Inferior parietal cortex (tissue), 1 donor: ENCODE data around the gene SLC19A1.

Source experiments
- DNase-seq: peaks from one replicate; pipeline ENCODE4 v3.0.0-alpha.2; 2016; ENCODE audit errors: extremely low spot score

SLC19A1 gene

GRCh38 chr21:45479691-45480675, 62.3 kb downstream of the SLC19A1 start:
- DNase-seq: no peak

GRCh38 chr21:45478816-45479669, 63.2 kb downstream of the SLC19A1 start:
- no peak for DNase-seq

GRCh38 chr21:45478115-45478801, 64.0 kb downstream of the SLC19A1 start:
- peak; percentile 79 for DNase-seq

GRCh38 chr21:45477176-45478114, 64.8 kb downstream of the SLC19A1 start:
- DNase-seq: no peak

- DNase-seq: no peak
Measured at GRCh38 chr21:45476582-45476981, 65.7 kb downstream of the SLC19A1 start.

- DNase-seq: no peak
Measured at GRCh38 chr21:45475797-45476570, 66.3 kb downstream of the SLC19A1 start.

GRCh38 chr21:45475004-45475685, 67.1 kb downstream of the SLC19A1 start:
- DNase-seq: no peak

GRCh38 chr21:45474323-45474950, 67.8 kb downstream of the SLC19A1 start:
- DNase-seq: no peak

GRCh38 chr21:45473496-45474322, 68.5 kb downstream of the SLC19A1 start:
- DNase-seq: no peak

- DNase-seq: no peak
Measured at GRCh38 chr21:45472445-45473365, 69.5 kb downstream of the SLC19A1 start.

- DNase-seq: no peak
Measured at GRCh38 chr21:45471525-45472221, 70.6 kb downstream of the SLC19A1 start.

GRCh38 chr21:45470773-45471524, 71.3 kb downstream of the SLC19A1 start:
- DNase-seq: peak; percentile 34

GRCh38 chr21:45470087-45470515, 72.1 kb downstream of the SLC19A1 start:
- no peak for DNase-seq

- DNase-seq: peak; percentile 52
Measured at GRCh38 chr21:45469273-45470086, 72.8 kb downstream of the SLC19A1 start.

GRCh38 chr21:45468971-45469272, 73.3 kb downstream of the SLC19A1 start:
- no peak for DNase-seq
